NCI-H226 (cell line): ENCODE data around the gene WWP2.
"Not testable (repeated sequence)": the region's sequence is repeated elsewhere in the genome, so short reads cannot be mapped to it uniquely, and the experiment has no call there.

ENCODE experiments used
- DNase-seq: peaks from one replicate; pipeline ENCODE4 v3.0.0-alpha.2; 2015

WWP2 gene

DNA sequence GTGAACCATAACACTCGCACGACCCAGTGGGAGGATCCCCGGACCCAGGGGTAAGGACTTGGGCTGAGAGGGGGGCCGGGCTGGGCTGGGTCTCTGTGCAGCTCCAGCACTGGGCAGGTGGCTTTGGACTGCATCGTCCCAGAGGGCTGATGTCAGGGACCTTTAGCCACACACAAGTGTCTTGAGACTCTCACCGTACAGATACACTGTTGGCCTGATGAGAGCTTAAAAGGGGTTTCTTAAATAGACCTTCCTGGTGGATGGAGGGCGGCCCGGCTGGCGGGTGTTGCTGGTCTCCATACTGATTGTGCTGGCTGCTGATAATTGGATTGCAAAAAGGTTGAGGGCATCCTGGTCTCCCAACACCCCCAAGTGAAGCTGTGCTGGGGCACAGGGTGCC, 167.3 kb downstream of the WWP2 start:
- DNase-seq: no peak

- DNase-seq: peak; percentile 21
Measured at GRCh38 chr16:69930117-69930776, 168.1 kb downstream of the WWP2 start.

GRCh38 chr16:69931631-69932030, 169.5 kb downstream of the WWP2 start:
- DNase-seq: no peak

GRCh38 chr16:69932228-69932627, 170.1 kb downstream of the WWP2 start:
- no peak for DNase-seq

- no peak for DNase-seq
Measured at GRCh38 chr16:69932691-69933392, 170.7 kb downstream of the WWP2 start.

DNA sequence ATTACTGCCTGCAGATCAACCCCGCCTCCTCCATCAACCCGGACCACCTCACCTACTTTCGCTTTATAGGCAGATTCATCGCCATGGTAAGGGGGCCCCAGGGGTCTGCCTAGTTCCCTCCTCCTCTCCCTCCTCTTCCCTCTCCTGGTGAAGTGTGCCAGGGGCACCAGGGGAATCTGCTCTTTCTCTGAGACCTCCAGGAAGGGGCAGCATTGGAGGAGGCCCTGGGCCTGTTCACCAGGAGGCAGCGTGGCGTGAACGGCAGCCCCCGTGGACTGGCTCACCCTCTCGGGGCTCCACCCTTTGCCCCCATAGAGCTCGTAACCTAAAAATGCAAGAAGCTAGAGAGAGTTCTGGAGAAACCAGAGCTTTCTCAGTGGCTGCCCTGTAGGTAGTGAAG, 171.9 kb downstream of the WWP2 start:
- no peak for DNase-seq

GRCh38 chr16:69934751-69935150, 172.6 kb downstream of the WWP2 start:
- DNase-seq: no peak

DNA sequence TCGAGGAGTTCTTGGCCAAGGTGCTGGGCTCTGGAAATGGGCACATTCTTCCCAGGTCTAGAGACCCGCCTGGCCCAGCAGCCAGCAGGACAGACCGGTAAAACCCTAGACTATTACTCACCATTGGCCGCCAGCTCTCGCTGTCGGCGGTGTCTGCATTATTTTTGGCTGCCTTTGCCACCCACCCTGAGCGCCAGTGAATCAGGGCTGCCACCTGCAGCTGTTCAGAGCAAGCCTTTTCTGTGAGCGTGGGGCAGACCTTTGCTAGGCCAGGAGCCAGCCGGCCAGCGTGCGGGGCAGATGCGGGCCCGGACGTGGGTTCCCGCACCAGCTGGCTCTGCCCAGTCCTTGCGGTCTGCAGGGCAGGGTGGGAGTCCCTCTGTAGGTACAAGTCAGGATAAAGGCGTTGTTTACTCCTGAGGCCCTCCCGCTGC, 173.2 kb downstream of the WWP2 start:
- DNase-seq: no peak

- no peak for DNase-seq
Measured at GRCh38 chr16:69935740-69936139, 173.6 kb downstream of the WWP2 start.

DNA sequence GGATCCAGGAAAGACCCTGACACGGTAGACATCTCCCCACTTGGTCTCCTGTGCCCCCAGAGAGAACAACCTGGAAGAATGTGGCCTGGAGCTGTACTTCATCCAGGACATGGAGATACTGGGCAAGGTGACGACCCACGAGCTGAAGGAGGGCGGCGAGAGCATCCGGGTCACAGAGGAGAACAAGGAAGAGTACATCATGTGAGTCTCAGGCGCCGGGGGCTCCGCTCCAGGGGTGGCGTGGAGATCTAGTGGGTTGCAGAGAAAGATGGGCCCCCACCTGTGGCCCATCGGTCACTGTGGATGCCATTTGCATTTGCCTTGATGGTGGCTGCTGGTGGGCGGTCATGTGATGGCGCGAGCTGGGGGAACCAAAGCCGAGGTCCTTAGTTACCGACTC, 174.1 kb downstream of the WWP2 start:
- no peak for DNase-seq

GRCh38 chr16:69936751-69937211, 174.6 kb downstream of the WWP2 start:
- no peak for DNase-seq

DNA sequence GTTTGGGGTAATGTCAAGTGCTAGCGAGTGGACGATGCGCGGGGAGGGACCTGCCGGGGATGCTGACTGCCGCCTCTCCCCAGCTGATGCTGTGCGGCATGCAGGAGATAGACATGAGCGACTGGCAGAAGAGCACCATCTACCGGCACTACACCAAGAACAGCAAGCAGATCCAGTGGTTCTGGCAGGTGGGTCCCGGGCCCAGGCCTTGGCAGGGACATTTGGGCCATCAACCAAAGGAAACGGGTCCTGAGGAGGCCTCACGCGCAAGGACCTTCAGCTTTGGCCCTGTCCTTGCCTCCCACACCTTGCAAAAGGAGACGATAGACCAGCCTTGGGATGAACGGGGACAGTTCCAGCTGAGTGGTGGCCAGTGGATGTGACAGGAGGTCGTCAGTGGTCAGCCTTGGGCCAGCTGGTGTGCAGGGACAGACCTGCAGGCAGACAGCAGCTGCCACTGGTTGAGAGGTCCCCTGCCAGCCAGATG, 175.4 kb downstream of the WWP2 start:
- no peak for DNase-seq

- DNase-seq: no peak
Measured at GRCh38 chr16:69938981-69939820, 177.1 kb downstream of the WWP2 start.

GRCh38 chr16:69939821-69940585, 177.9 kb downstream of the WWP2 start:
- DNase-seq: no peak

- no peak for DNase-seq
Measured at GRCh38 chr16:69940676-69941075, 178.5 kb downstream of the WWP2 start.

GRCh38 chr16:69941251-69942098, 179.3 kb downstream of the WWP2 start:
- no peak for DNase-seq

DNA sequence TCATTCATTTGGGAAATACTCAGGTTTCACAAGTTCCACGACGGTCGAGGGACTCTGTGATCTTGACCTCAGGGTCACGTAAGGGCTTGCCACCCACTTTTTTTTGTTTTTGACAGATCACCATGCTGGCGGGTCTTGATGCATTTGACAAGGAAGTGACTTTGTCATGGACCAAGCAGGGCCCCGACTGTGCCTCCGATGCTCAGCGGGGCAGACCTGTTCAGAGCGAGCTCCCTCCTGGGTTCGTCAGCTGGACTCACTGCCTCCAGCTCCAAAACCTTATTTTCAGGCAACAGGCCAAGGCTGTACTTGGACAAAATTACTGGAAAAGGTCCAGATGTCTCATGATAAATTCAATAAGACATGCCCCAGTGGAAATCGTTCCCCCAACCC, 180.0 kb downstream of the WWP2 start:
- no peak for DNase-seq

GRCh38 chr16:69942627-69943170, 180.6 kb downstream of the WWP2 start:
- no peak for DNase-seq

DNA sequence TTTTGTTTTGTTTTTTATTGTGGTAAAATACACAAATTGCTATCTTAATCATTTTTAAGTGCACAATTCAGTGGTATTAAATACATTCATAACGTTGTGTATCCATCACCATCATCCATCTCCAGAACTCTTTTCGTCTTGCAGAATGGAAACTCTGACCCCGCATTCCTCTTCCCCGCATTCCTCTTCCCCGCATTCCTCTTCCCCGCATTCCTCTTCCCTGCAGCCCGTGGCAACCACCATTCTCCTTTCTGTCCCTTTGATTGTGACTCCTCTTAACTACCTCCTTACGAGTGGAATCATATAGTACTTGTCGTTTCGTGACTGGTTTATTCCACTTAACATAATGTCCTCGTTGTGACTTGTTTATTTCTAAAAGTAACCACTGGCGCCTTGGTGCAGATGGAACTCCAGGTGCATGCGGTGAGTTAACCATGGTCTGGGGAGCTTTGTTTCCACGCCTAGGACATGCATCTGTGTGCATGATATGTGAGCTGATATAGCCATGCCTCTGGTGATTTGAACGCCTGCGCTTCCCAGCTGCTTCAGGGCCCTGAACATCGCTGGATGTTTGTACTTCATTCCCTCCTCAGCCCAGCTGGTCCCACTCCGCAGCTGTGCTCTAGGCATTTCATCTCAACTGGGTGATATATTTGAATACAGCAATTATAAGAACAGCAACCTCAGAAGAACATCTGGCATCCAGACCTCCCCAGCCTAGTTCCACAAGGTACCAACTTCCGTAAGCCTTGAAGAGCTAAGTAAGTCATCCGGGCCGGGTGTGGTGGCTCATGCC, 181.3 kb downstream of the WWP2 start:
- not testable (repeated sequence) for DNase-seq

GRCh38 chr16:69950411-69950810, 188.3 kb downstream of the WWP2 start:
- not testable (repeated sequence) for DNase-seq
